Measurements from ENCODE around the gene PHACTR1.
"Not testable (repeated sequence)": the region's sequence is repeated elsewhere in the genome, so short reads cannot be mapped to it uniquely, and the experiment has no call there.

Gene PHACTR1

GRCh38 chr6:13159300-13159699, 442.7 kb downstream of the PHACTR1 start:
- no peak for TF ChIP-seq CTCF (IDR thresholded peaks at IDR 0.05; ENCODE audit: insufficient read depth, low read depth, low read length, missing control alignments)
- H3K4me3 ChIP-seq (ENCODE audit: low read depth, low read length), result no peak overlapping the region
- DNase-seq (ENCODE audit: low read depth), result no peak

GRCh38 chr6:13159822-13160221, 443.3 kb downstream of the PHACTR1 start:
- H3K4me3 ChIP-seq (ENCODE audit: low read depth, low read length); DNase-seq (ENCODE audit: low read depth): not testable (repeated sequence)

- DNase-seq (ENCODE audit: low read depth), result no peak
- no peak for TF ChIP-seq CTCF (IDR thresholded peaks at IDR 0.05; ENCODE audit: insufficient read depth, low read depth, low read length, missing control alignments)
- H3K4me3 ChIP-seq (ENCODE audit: low read depth, low read length), result no peak overlapping the region
These were observed 446.8 kb downstream of the PHACTR1 start for GRCh38 chr6:13163161-13163944.

GRCh38 chr6:13164291-13164690, 447.7 kb downstream of the PHACTR1 start:
- no peak for DNase-seq (ENCODE audit: low read depth)
- no peak for TF ChIP-seq CTCF (IDR thresholded peaks at IDR 0.05; ENCODE audit: insufficient read depth, low read depth, low read length, missing control alignments)
- H3K4me3 ChIP-seq (ENCODE audit: low read depth, low read length), result no peak overlapping the region

- TF ChIP-seq CTCF (IDR thresholded peaks at IDR 0.05; ENCODE audit: insufficient read depth, low read depth, low read length, missing control alignments), result no peak
- no peak overlapping the region for H3K4me3 ChIP-seq (ENCODE audit: low read depth, low read length)
- no peak for DNase-seq (ENCODE audit: low read depth)
These were observed 449.1 kb downstream of the PHACTR1 start for GRCh38 chr6:13165502-13166172.

GRCh38 chr6:13166269-13166668, 449.7 kb downstream of the PHACTR1 start:
- DNase-seq (ENCODE audit: low read depth), result no peak
- TF ChIP-seq CTCF (IDR thresholded peaks at IDR 0.05; ENCODE audit: insufficient read depth, low read depth, low read length, missing control alignments), result no peak
- H3K4me3 ChIP-seq (ENCODE audit: low read depth, low read length), result no peak overlapping the region

- DNase-seq (ENCODE audit: low read depth), result no peak
- TF ChIP-seq CTCF (IDR thresholded peaks at IDR 0.05; ENCODE audit: insufficient read depth, low read depth, low read length, missing control alignments), result no peak
- H3K4me3 ChIP-seq (ENCODE audit: low read depth, low read length), result no peak overlapping the region
These were observed 450.3 kb downstream of the PHACTR1 start for GRCh38 chr6:13166916-13167315.

Data from GM12865 (cell line).